Activated naive CD8-positive, alpha-beta T cell treated with anti-CD3 and anti-CD28 coated beads, Interleukin-2, amount 50 U/mL, for 24 hours (primary cell): Measurements from ENCODE around the gene GLI3.

Source experiments
- ATAC-seq: fragments of 150-1000 bp; cut with Tn5 transposase; one replicate; pipeline ENCODE4 v1.10.0; 2021
- DNase-seq: peaks from one replicate; pipeline ENCODE4 v3.0.0; 2021
- H3K27ac Mint-ChIP-seq: one replicate; pipeline ENCODE4 v1.8.0; 2021; ENCODE audit warnings: mild to moderate bottlenecking, mixed read lengths
- H3K27me3 Mint-ChIP-seq: one replicate; pipeline ENCODE4 v1.8.0; 2021; ENCODE audit warnings: mixed read lengths
- H3K36me3 Mint-ChIP-seq: one replicate; pipeline ENCODE4 v1.8.0; 2021; ENCODE audit warnings: low read depth, mixed read lengths
- H3K4me1 Mint-ChIP-seq: one replicate; pipeline ENCODE4 v1.8.0; 2021; ENCODE audit warnings: mixed read lengths
- H3K4me3 Mint-ChIP-seq: one replicate; pipeline ENCODE4 v1.8.0; 2021; ENCODE audit warnings: mild to moderate bottlenecking, moderate library complexity, mixed read lengths
- H3K9me3 Mint-ChIP-seq: one replicate; pipeline ENCODE4 v1.8.0; 2021; ENCODE audit warnings: mixed read lengths

Gene GLI3

GRCh38 chr7:42236976-42237810 is at the start of gene GLI3:
GLI3 (minus strand) TSS chr7:42237209; CDS start chr7:42223253, 13,956 bp downstream.
- no peaks in the 10 kb centered on the region for H3K9me3 Mint-ChIP-seq
- no peaks in the 10 kb centered on the region for H3K36me3 Mint-ChIP-seq
- ATAC-seq = peak; percentile 84
- DNase-seq = peak; percentile 28
- peaks cover 69% of the 10 kb centered on the region for H3K27me3 Mint-ChIP-seq
- peaks cover 9% of the 10 kb centered on the region for H3K4me1 Mint-ChIP-seq
- H3K4me3 Mint-ChIP-seq = peak within 1 kb of the TSS; percentile 69
- no peak within 1 kb of the TSS for H3K27ac Mint-ChIP-seq

GRCh38 chr7:42285383-42285824 is 48.4 kb upstream of the GLI3 start:
- DNase-seq = no peak

GRCh38 chr7:42283553-42283952 is 46.5 kb upstream of the GLI3 start:
- H3K4me3 Mint-ChIP-seq = no peak overlapping the region
- no peaks in the 10 kb centered on the region for H3K4me1 Mint-ChIP-seq
- no peak for ATAC-seq
- no peaks in the 10 kb centered on the region for H3K9me3 Mint-ChIP-seq
- no peak overlapping the region for H3K27ac Mint-ChIP-seq
- no peak for DNase-seq
- H3K27me3 Mint-ChIP-seq = peaks cover 2% of the 10 kb centered on the region
- H3K36me3 Mint-ChIP-seq = no peaks in the 10 kb centered on the region

More at GRCh38 chr7:42285383-42285824, 48.4 kb upstream of the GLI3 start:
- H3K27me3 Mint-ChIP-seq = peaks cover 2% of the 10 kb centered on the region
- H3K9me3 Mint-ChIP-seq = no peaks in the 10 kb centered on the region
- H3K4me1 Mint-ChIP-seq = no peaks in the 10 kb centered on the region
- H3K36me3 Mint-ChIP-seq = no peaks in the 10 kb centered on the region
- no peak for ATAC-seq
- no peak overlapping the region for H3K4me3 Mint-ChIP-seq
- no peak overlapping the region for H3K27ac Mint-ChIP-seq

GRCh38 chr7:42278344-42278743 is 41.3 kb upstream of the GLI3 start:
- peaks cover 2% of the 10 kb centered on the region for H3K27me3 Mint-ChIP-seq
- DNase-seq (no peak), ATAC-seq (no peak)
- H3K27ac Mint-ChIP-seq = no peak overlapping the region
- no peaks in the 10 kb centered on the region for H3K36me3 Mint-ChIP-seq
- no peak overlapping the region for H3K4me3 Mint-ChIP-seq
- no peaks in the 10 kb centered on the region for H3K4me1 Mint-ChIP-seq
- H3K9me3 Mint-ChIP-seq = no peaks in the 10 kb centered on the region

GRCh38 chr7:42274053-42274452 is 37.0 kb upstream of the GLI3 start:
- H3K36me3 Mint-ChIP-seq = no peaks in the 10 kb centered on the region
- H3K4me1 Mint-ChIP-seq = no peaks in the 10 kb centered on the region
- DNase-seq (no peak), ATAC-seq (no peak)
- H3K27ac Mint-ChIP-seq = no peak overlapping the region
- no peaks in the 10 kb centered on the region for H3K27me3 Mint-ChIP-seq
- H3K4me3 Mint-ChIP-seq = no peak overlapping the region
- no peaks in the 10 kb centered on the region for H3K9me3 Mint-ChIP-seq

GRCh38 chr7:42272793-42273665 is 36.0 kb upstream of the GLI3 start:
- no peak overlapping the region for H3K4me3 Mint-ChIP-seq
- DNase-seq (no peak), ATAC-seq (no peak)

GRCh38 chr7:42269161-42269560 is 32.2 kb upstream of the GLI3 start:
- Mint-ChIP-seq H3K4me1 (no peaks in the 10 kb centered on the region), H3K27me3 (peaks cover 6% of the 10 kb centered on the region), H3K36me3 (no peaks in the 10 kb centered on the region), H3K9me3 (peaks cover 6% of the 10 kb centered on the region), H3K27ac (no peak overlapping the region), H3K4me3 (no peak overlapping the region)
- ATAC-seq = no peak
- DNase-seq = no peak

More at GRCh38 chr7:42272793-42273665, 36.0 kb upstream of the GLI3 start:
- peaks cover 6% of the 10 kb centered on the region for H3K9me3 Mint-ChIP-seq
- H3K27ac Mint-ChIP-seq = no peak overlapping the region
- no peaks in the 10 kb centered on the region for H3K27me3 Mint-ChIP-seq
- H3K36me3 Mint-ChIP-seq = no peaks in the 10 kb centered on the region
- H3K4me1 Mint-ChIP-seq = no peaks in the 10 kb centered on the region

- H3K27me3 Mint-ChIP-seq = peaks cover 6% of the 10 kb centered on the region
Measured at GRCh38 chr7:42264702-42265101, 27.7 kb upstream of the GLI3 start.

GRCh38 chr7:42263971-42264370 is 27.0 kb upstream of the GLI3 start:
- ATAC-seq (no peak), DNase-seq (no peak)
- no peaks in the 10 kb centered on the region for H3K36me3 Mint-ChIP-seq
- peaks cover 6% of the 10 kb centered on the region for H3K9me3 Mint-ChIP-seq
- H3K27ac Mint-ChIP-seq = no peak overlapping the region
- no peak overlapping the region for H3K4me3 Mint-ChIP-seq
- peaks cover 6% of the 10 kb centered on the region for H3K27me3 Mint-ChIP-seq
- no peaks in the 10 kb centered on the region for H3K4me1 Mint-ChIP-seq

More at GRCh38 chr7:42264702-42265101, 27.7 kb upstream of the GLI3 start:
- Mint-ChIP-seq H3K27ac (no peak overlapping the region), H3K4me1 (no peaks in the 10 kb centered on the region), H3K9me3 (peaks cover 6% of the 10 kb centered on the region), H3K36me3 (no peaks in the 10 kb centered on the region), H3K4me3 (no peak overlapping the region)
- no peak for ATAC-seq
- no peak for DNase-seq

GRCh38 chr7:42262964-42263363 is 26.0 kb upstream of the GLI3 start:
- Mint-ChIP-seq H3K36me3 (no peaks in the 10 kb centered on the region), H3K27me3 (peaks cover 6% of the 10 kb centered on the region), H3K4me3 (no peak overlapping the region), H3K27ac (no peak overlapping the region), H3K9me3 (no peaks in the 10 kb centered on the region), H3K4me1 (no peaks in the 10 kb centered on the region)
- ATAC-seq (no peak), DNase-seq (no peak)

GRCh38 chr7:42254217-42254616 is 17.2 kb upstream of the GLI3 start:
- H3K4me3 Mint-ChIP-seq = no peak overlapping the region
- H3K36me3 Mint-ChIP-seq = no peaks in the 10 kb centered on the region
- H3K27ac Mint-ChIP-seq = no peak overlapping the region
- H3K9me3 Mint-ChIP-seq = no peaks in the 10 kb centered on the region
- ATAC-seq (no peak), DNase-seq (no peak)
- H3K27me3 Mint-ChIP-seq = no peaks in the 10 kb centered on the region
- H3K4me1 Mint-ChIP-seq = no peaks in the 10 kb centered on the region

- Mint-ChIP-seq H3K27ac (no peak overlapping the region), H3K9me3 (no peaks in the 10 kb centered on the region), H3K4me3 (no peak overlapping the region), H3K4me1 (no peaks in the 10 kb centered on the region), H3K36me3 (no peaks in the 10 kb centered on the region), H3K27me3 (no peaks in the 10 kb centered on the region)
- ATAC-seq (no peak), DNase-seq (no peak)
Measured at GRCh38 chr7:42253316-42253715, 16.3 kb upstream of the GLI3 start.

- no peak for DNase-seq
- Mint-ChIP-seq H3K4me3 (no peak overlapping the region), H3K27me3 (no peaks in the 10 kb centered on the region), H3K9me3 (no peaks in the 10 kb centered on the region), H3K36me3 (no peaks in the 10 kb centered on the region), H3K27ac (no peak overlapping the region), H3K4me1 (no peaks in the 10 kb centered on the region)
- ATAC-seq = no peak
Measured at GRCh38 chr7:42250411-42250810, 13.4 kb upstream of the GLI3 start.

GRCh38 chr7:42248579-42248978 is 11.6 kb upstream of the GLI3 start:
- DNase-seq = no peak
- Mint-ChIP-seq H3K36me3 (no peaks in the 10 kb centered on the region), H3K4me1 (no peaks in the 10 kb centered on the region), H3K27me3 (no peaks in the 10 kb centered on the region), H3K9me3 (no peaks in the 10 kb centered on the region), H3K27ac (no peak overlapping the region), H3K4me3 (no peak overlapping the region)
- ATAC-seq = no peak

- H3K9me3 Mint-ChIP-seq = no peaks in the 10 kb centered on the region
- DNase-seq (no peak), ATAC-seq (no peak)
Measured at GRCh38 chr7:42247301-42247700, 10.3 kb upstream of the GLI3 start.

More at GRCh38 chr7:42247301-42247700, 10.3 kb upstream of the GLI3 start:
- no peak overlapping the region for H3K4me3 Mint-ChIP-seq
- H3K36me3 Mint-ChIP-seq = no peaks in the 10 kb centered on the region
- no peaks in the 10 kb centered on the region for H3K4me1 Mint-ChIP-seq
- H3K27me3 Mint-ChIP-seq = no peaks in the 10 kb centered on the region
- H3K27ac Mint-ChIP-seq = no peak overlapping the region
